HCT116 (cell line): ENCODE measurements around the gene NAB2. TPM values are rescaled to one million over a fixed set of nuclear protein-coding genes. Genes with fewer than 3 reads are reported as not detected.
A peak's percentile ranks its signal among the peaks of the same experiment; 100 is the strongest.

Experiments used
- ATAC-seq: fragments of 200-7000 bp; cut with Tn5 transposase; 2 replicates; pipeline ENCODE4 v1.9.1; 2020; ENCODE audit warnings: mild to moderate bottlenecking, moderate library complexity
- BruUV-seq: library from RNA; stranded (reverse); fragments of 400-500 nt; replicated peaks from 2 replicates; lab custom pipeline; 2021; lab: Mats Ljungman, UMichigan
- CTCF ChIA-PET: fragments of 300-600 bp; sonication (Branson Sonifier 250); formaldehyde crosslinking; loops from one replicate; lab custom pipeline; 2021; ENCODE audit warnings: antibody characterized with exemption; lab: Charles Lee
- POLR2A ChIA-PET: fragments of 300-600, 350-600 bp; sonication (Branson Sonifier 250); formaldehyde crosslinking; loops from one replicate; lab custom pipeline; 2021; ENCODE audit warnings: antibody characterized with exemption; lab: Charles Lee
- RAD21 ChIA-PET, 2 experiments: fragments of 300-600 bp; sonication (Branson Sonifier 250); formaldehyde crosslinking; loops; one replicate each; lab custom pipeline; 2023; ENCODE audit warnings: low total read pairs in 2 of 2; ENCODE audit not compliant: uncharacterized antibody in 2 of 2, unreplicated experiment in 2 of 2, low non-redundant PET in 1 of 2; lab: Charles Lee
- DNase-seq: peaks from one replicate; pipeline ENCODE4 v3.0.0-alpha.2; 2010; ENCODE audit warnings: low read depth, low spot score
- H2AFZ ChIP-seq: fragments of 200-600 bp; shearing (Covaris generic), sonication (generic); 2 replicates; pipeline ENCODE4 v1.6.1; 2017; ENCODE audit warnings: low read depth, mixed run types, mixed read lengths, antibody characterized with exemption, low read length; ENCODE audit not compliant: poor library complexity, severe bottlenecking
- H3K27ac ChIP-seq: 2 replicates; pipeline ENCODE4 v1.5.1; 2012; ENCODE audit warnings: low read depth, low read length
- H3K27me3 ChIP-seq: fragments of 200-600 bp; sonication (generic); 2 replicates; pipeline ENCODE4 v1.6.1; 2016; ENCODE audit warnings: mixed run types, low read length, mixed read lengths; ENCODE audit not compliant: insufficient read depth
- H3K36me3 ChIP-seq, 2 experiments: fragments of 200-500 bp in 1 of 2; fragments of 200-600 bp in 1 of 2; sonication (Bioruptor generic) in 1 of 2; sonication (generic) in 1 of 2; 2 replicates each; pipeline versions ENCODE4 v1.5.1 to v1.6.1; 2014 to 2016; ENCODE audit warnings: low read length in 2 of 2, inconsistent platforms in 1 of 2, mixed read lengths in 1 of 2, mixed run types in 1 of 2; ENCODE audit not compliant: insufficient read depth in 2 of 2, control insufficient read depth in 1 of 2
- H3K4me1 ChIP-seq, 2 experiments: fragments of 200-600 bp in 1 of 2; sonication (generic) in 1 of 2; 2 replicates each; pipeline versions ENCODE4 v1.5.1 to v1.6.1; 2012 to 2017; ENCODE audit warnings: low read length in 2 of 2, inconsistent platforms in 1 of 2, mild to moderate bottlenecking in 1 of 2, mixed read lengths in 1 of 2, mixed run types in 1 of 2, moderate library complexity in 1 of 2; ENCODE audit not compliant: insufficient read depth in 2 of 2, control insufficient read depth in 1 of 2
- H3K4me2 ChIP-seq: fragments of 200-600 bp; sonication (generic); 2 replicates; pipeline ENCODE4 v1.6.1; 2017; ENCODE audit warnings: mixed run types, low read length, mixed read lengths
- H3K4me3 ChIP-seq, 2 experiments: fragments of 200-600 bp in 1 of 2; sonication (generic) in 1 of 2; replicated peaks in 1 of 2; 2 replicates each; pipeline ENCODE4 v1.5.1; 2011 to 2016; ENCODE audit warnings: low read length in 2 of 2, control low read depth in 1 of 2, low read depth in 1 of 2, mild to moderate bottlenecking in 1 of 2, mixed read lengths in 1 of 2, mixed run types in 1 of 2
- H3K79me2 ChIP-seq: fragments of 200-600 bp; sonication (generic); 2 replicates; pipeline ENCODE4 v1.6.1; 2017; ENCODE audit warnings: mild to moderate bottlenecking, mixed run types, low read length, moderate library complexity, mixed read lengths; ENCODE audit not compliant: insufficient read depth
- H3K9ac ChIP-seq: fragments of 200-600 bp; sonication (generic); 2 replicates; pipeline ENCODE4 v1.6.1; 2016; ENCODE audit warnings: low read length, mixed read lengths
- H3K9me2 ChIP-seq: fragments of 200-600 bp; sonication (generic), shearing (Covaris generic); 2 replicates; pipeline ENCODE4 v1.6.1; 2017; ENCODE audit warnings: mixed run types, mild to moderate bottlenecking, moderate library complexity; ENCODE audit not compliant: insufficient read depth
- H3K9me3 ChIP-seq, 2 experiments: fragments of 200-500 bp in 1 of 2; fragments of 200-600 bp in 1 of 2; sonication (Bioruptor generic) in 1 of 2; sonication (generic) in 1 of 2; 2 replicates each; pipeline ENCODE4 v1.6.1; 2014 to 2017; ENCODE audit warnings: low read length in 2 of 2, mixed read lengths in 2 of 2, inconsistent platforms in 1 of 2, low read depth in 1 of 2, mild to moderate bottlenecking in 1 of 2, mixed run types in 1 of 2, moderate library complexity in 1 of 2; ENCODE audit not compliant: control insufficient read depth in 1 of 2, insufficient read depth in 1 of 2
- H4K20me1 ChIP-seq: fragments of 200-600 bp; sonication (generic), shearing (Covaris generic); 2 replicates; pipeline ENCODE4 v1.6.1; 2017; ENCODE audit warnings: mixed run types, mild to moderate bottlenecking, moderate library complexity; ENCODE audit not compliant: insufficient read depth
- CBX3 ChIP-seq: IDR thresholded peaks from 2 replicates; pipeline ENCODE4 v1.6.1; 2012; ENCODE audit warnings: low read depth
- EGR1 ChIP-seq: IDR thresholded peaks from 2 replicates; pipeline ENCODE4 v1.6.1; 2012; ENCODE audit warnings: low read depth
- EZH2 ChIP-seq: fragments of 200-600 bp; sonication (generic); IDR thresholded peaks from 2 replicates; pipeline ENCODE4 v1.6.1; 2017; ENCODE audit warnings: antibody characterized with exemption, mixed run types
- EZH2phosphoT487 ChIP-seq: fragments of 200-600 bp; IDR thresholded peaks from 2 replicates; pipeline ENCODE4 v1.6.1; 2018; ENCODE audit warnings: antibody characterized with exemption, borderline replicate concordance
- FOSL1 ChIP-seq: IDR thresholded peaks from 2 replicates; pipeline ENCODE4 v1.6.1; 2012; ENCODE audit warnings: low read depth
- JUND ChIP-seq: IDR thresholded peaks from 2 replicates; pipeline ENCODE4 v1.6.1; 2012
- POLR2A ChIP-seq: IDR thresholded peaks from 2 replicates; pipeline ENCODE4 v1.7.0; 2011; ENCODE audit warnings: borderline replicate concordance; ENCODE audit not compliant: insufficient read depth, insufficient read length; ENCODE audit errors: extremely low read depth
- POLR2AphosphoS5 ChIP-seq: IDR thresholded peaks from 2 replicates; pipeline ENCODE4 v1.6.1; 2011; ENCODE audit warnings: mild to moderate bottlenecking, low read depth, low read length, moderate library complexity
- RAD21 ChIP-seq: IDR thresholded peaks from 2 replicates; pipeline ENCODE4 v1.6.1; 2012; ENCODE audit warnings: low read depth, mild to moderate bottlenecking
- SIN3A ChIP-seq: IDR thresholded peaks from 2 replicates; pipeline ENCODE4 v1.6.1; 2012; ENCODE audit warnings: low read depth
- SP1 ChIP-seq: IDR thresholded peaks from 2 replicates; pipeline ENCODE4 v1.6.1; 2012; ENCODE audit warnings: low read depth
- SRF ChIP-seq: IDR thresholded peaks from 2 replicates; pipeline ENCODE4 v1.6.1; 2012; ENCODE audit warnings: low read depth
- TCF7L2 ChIP-seq: IDR thresholded peaks from 2 replicates; pipeline ENCODE4 v1.7.0; 2011; ENCODE audit warnings: borderline replicate concordance, inconsistent platforms; ENCODE audit not compliant: insufficient read depth, insufficient read length; ENCODE audit errors: extremely low read depth
- YY1 ChIP-seq: IDR thresholded peaks from 2 replicates; pipeline ENCODE4 v1.6.1; 2011; ENCODE audit warnings: low read length, low read depth, moderate library complexity, mild to moderate bottlenecking; ENCODE audit not compliant: insufficient replicate concordance; ENCODE audit errors: extremely low read depth
- ZFX ChIP-seq: fragments of 450-650 bp; IDR thresholded peaks from 2 replicates; pipeline ENCODE4 v1.6.1; 2017
- ZNF274 ChIP-seq: fragments of 200-500 bp; sonication (Bioruptor generic); IDR thresholded peaks from 2 replicates; pipeline ENCODE4 v1.6.1; 2014; ENCODE audit warnings: mild to moderate bottlenecking, low read depth, low read length, inconsistent platforms
- intact Hi-C: fragments of 100-400 bp; cut with micrococcal nuclease; formaldehyde crosslinking; loops from 2 replicates; pipeline ENCODE4 v1.10.0; 2022
- total RNA-seq: library from RNA; stranded (reverse); gene quantifications from one replicate; pipeline ENCODE4 v1.2.1, GENCODE V29; 2021; ENCODE audit not compliant: unreplicated experiment
- TF ChIP-seq, protein P1 (sequence below): IDR thresholded peaks from 2 replicates; pipeline ENCODE4 v1.6.1; 2012
- TF ChIP-seq, protein P2 (sequence below): IDR thresholded peaks from 2 replicates; pipeline ENCODE4 v1.6.1; 2012; ENCODE audit warnings: low read depth
- TF ChIP-seq, protein P3 (sequence below): IDR thresholded peaks from 2 replicates; pipeline ENCODE4 v1.6.1; 2012
- TF ChIP-seq, protein P4 (sequence below), 3 experiments: fragments of 200-600 bp in 1 of 3; sonication (generic) in 1 of 3; IDR thresholded peaks in 2 of 3; conservative IDR thresholded peaks in 1 of 3; 2 replicates each; pipeline ENCODE4 v1.5.1; 2012 to 2017; ENCODE audit warnings: low read depth in 2 of 3, low read length in 2 of 3, antibody characterized with exemption in 1 of 3, borderline replicate concordance in 1 of 3, control low read depth in 1 of 3, mild to moderate bottlenecking in 1 of 3, mixed read lengths in 1 of 3, mixed run types in 1 of 3, moderate library complexity in 1 of 3; ENCODE audit not compliant: insufficient read depth in 1 of 3

Gene NAB2
- total RNA-seq, 1 experiment from 2014 or later: 77.1 TPM

DNA sequence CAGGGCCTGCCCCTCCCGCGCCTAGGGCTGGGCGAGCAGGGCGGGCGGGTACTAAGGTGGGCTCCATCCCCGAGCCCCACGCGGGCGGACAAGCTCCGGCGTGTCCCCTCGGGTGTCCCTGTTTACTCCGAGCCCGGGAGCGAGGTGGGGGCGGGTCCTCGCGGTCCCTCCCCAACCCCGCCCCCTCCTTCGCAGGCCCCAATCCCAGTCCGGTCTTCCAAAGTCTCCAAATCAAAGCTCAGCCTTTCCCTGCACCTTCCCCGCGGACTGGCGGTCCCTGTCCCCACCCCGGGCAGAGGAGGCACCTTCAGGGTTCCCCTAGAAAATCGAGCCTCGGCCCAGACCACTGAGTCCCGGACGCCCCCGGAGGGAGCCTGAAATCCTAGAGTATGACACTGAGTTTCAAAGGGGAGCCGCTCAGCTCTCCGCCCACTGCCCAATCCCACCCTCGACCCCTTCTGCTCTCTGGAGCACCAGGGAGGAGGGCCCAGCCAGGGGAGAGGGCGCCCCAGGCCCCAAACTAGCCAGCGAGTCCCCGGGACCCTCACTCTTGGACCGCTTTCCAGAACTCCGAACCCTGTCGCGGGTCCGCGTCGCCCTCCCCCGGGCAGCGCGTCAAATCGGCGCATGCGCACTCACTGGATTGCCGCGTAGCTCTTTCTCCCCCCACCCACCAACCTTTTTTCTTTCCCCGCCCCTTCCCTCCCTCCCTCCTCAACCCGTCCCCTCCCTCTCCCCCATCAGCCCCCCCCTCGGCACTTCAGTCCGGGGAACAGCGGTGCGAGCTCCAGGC, 39.0 kb downstream of the NAB2 start, which contains the start of gene LRP1:
Gene LRP1, plus strand, starts transcription at position 758 of the 793 bp plus-strand sequence. CDS start 482 bp downstream, outside the sequence.
- Histone ChIP-seq H3K9me2 (no peaks in the 10 kb centered on the region), H3K36me3 (no peaks in the 10 kb centered on the region), H2AFZ (peak within 1 kb of the TSS; percentile 58), H3K4me2 (peak within 1 kb of the TSS; percentile 99), H3K27ac (peak within 1 kb of the TSS; percentile 79), H3K9me3 (peaks cover 6 to 7% of the 10 kb centered on the region in 2 experiments; a peak in 1 of 4 replicates), H3K27me3 (no peaks in the 10 kb centered on the region), H3K4me3 (peak within 1 kb of the TSS; percentile 74 to 80), H3K9ac (peak within 1 kb of the TSS; percentile 79), H3K4me1 (peaks cover 9 to 37% of the 10 kb centered on the region in 2 experiments), H3K79me2 (no peaks in the 10 kb centered on the region), H4K20me1 (no peaks in the 10 kb centered on the region)
- ChIA-PET RAD21 (interaction anchor here (0.8 to 1.5 kb wide), 8 partner anchors 10 to 59 kb away, joined by 3 to 9 read pairs (median 4); partner anchors contain the start of gene STAT6 (in 1 of the 2)), POLR2A (interaction anchor here (0.8 to 1.9 kb wide), 10 partner anchors 9 to 440 kb away, joined by 3 to 20 read pairs (median 4); partner anchors contain the start of genes NEMP1, PTGES3 and STAT6), CTCF (interaction anchor here (0.7 to 5.8 kb wide), 13 partner anchors 9 to 331 kb away, joined by 3 to 44 read pairs (median 5); partner anchors contain the start of genes GLI1 and STAT6)
- no peak for TF ChIP-seq JUND
- TF ChIP-seq RAD21: no peak
- TF ChIP-seq SRF: no peak
- TF ChIP-seq, protein P1, sequence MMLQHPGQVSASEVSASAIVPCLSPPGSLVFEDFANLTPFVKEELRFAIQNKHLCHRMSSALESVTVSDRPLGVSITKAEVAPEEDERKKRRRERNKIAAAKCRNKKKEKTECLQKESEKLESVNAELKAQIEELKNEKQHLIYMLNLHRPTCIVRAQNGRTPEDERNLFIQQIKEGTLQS: no peak
- TF ChIP-seq TCF7L2: peak; percentile 73
- TF ChIP-seq SIN3A: no peak
- TF ChIP-seq ZFX: no peak
- no peak for TF ChIP-seq YY1
- TF ChIP-seq EGR1: peak; percentile 52; the same call in 1 of the 2 replicates
- TF ChIP-seq ZNF274: no peak
- TF ChIP-seq POLR2AphosphoS5: peak; percentile 74
- no peak for TF ChIP-seq EZH2
- no peak for TF ChIP-seq SP1
- TF ChIP-seq CBX3: no peak
- TF ChIP-seq, protein P2, sequence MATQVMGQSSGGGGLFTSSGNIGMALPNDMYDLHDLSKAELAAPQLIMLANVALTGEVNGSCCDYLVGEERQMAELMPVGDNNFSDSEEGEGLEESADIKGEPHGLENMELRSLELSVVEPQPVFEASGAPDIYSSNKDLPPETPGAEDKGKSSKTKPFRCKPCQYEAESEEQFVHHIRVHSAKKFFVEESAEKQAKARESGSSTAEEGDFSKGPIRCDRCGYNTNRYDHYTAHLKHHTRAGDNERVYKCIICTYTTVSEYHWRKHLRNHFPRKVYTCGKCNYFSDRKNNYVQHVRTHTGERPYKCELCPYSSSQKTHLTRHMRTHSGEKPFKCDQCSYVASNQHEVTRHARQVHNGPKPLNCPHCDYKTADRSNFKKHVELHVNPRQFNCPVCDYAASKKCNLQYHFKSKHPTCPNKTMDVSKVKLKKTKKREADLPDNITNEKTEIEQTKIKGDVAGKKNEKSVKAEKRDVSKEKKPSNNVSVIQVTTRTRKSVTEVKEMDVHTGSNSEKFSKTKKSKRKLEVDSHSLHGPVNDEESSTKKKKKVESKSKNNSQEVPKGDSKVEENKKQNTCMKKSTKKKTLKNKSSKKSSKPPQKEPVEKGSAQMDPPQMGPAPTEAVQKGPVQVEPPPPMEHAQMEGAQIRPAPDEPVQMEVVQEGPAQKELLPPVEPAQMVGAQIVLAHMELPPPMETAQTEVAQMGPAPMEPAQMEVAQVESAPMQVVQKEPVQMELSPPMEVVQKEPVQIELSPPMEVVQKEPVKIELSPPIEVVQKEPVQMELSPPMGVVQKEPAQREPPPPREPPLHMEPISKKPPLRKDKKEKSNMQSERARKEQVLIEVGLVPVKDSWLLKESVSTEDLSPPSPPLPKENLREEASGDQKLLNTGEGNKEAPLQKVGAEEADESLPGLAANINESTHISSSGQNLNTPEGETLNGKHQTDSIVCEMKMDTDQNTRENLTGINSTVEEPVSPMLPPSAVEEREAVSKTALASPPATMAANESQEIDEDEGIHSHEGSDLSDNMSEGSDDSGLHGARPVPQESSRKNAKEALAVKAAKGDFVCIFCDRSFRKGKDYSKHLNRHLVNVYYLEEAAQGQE: no peak
- no peak for TF ChIP-seq EZH2phosphoT487
- TF ChIP-seq, protein P3, sequence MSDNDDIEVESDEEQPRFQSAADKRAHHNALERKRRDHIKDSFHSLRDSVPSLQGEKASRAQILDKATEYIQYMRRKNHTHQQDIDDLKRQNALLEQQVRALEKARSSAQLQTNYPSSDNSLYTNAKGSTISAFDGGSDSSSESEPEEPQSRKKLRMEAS: peak; percentile 40; the same call in 1 of the 2 replicates
- no peak for TF ChIP-seq POLR2A
- TF ChIP-seq FOSL1: no peak
- TF ChIP-seq, protein P4, sequence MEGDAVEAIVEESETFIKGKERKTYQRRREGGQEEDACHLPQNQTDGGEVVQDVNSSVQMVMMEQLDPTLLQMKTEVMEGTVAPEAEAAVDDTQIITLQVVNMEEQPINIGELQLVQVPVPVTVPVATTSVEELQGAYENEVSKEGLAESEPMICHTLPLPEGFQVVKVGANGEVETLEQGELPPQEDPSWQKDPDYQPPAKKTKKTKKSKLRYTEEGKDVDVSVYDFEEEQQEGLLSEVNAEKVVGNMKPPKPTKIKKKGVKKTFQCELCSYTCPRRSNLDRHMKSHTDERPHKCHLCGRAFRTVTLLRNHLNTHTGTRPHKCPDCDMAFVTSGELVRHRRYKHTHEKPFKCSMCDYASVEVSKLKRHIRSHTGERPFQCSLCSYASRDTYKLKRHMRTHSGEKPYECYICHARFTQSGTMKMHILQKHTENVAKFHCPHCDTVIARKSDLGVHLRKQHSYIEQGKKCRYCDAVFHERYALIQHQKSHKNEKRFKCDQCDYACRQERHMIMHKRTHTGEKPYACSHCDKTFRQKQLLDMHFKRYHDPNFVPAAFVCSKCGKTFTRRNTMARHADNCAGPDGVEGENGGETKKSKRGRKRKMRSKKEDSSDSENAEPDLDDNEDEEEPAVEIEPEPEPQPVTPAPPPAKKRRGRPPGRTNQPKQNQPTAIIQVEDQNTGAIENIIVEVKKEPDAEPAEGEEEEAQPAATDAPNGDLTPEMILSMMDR (IDR thresholded peaks at IDR 0.05 in 2 of 3, conservative IDR thresholded peaks at IDR 0.05 in 1 of 3; ENCODE audit: borderline replicate concordance in 1 of 3, insufficient read depth in 1 of 3, low read depth in 2 of 3, low read length in 2 of 3): no peak
- intact Hi-C loops: loop anchor here (10.0 kb wide), 1 partner anchor 117 kb away; no protein-coding TSS in a partner anchor
- no TSS peak for BruUV-seq
- DNase-seq (peak; percentile 67), ATAC-seq (peak; percentile 84)
